ENCODE measurements around the gene UQCRC1.

The UQCRC1 gene

DNA sequence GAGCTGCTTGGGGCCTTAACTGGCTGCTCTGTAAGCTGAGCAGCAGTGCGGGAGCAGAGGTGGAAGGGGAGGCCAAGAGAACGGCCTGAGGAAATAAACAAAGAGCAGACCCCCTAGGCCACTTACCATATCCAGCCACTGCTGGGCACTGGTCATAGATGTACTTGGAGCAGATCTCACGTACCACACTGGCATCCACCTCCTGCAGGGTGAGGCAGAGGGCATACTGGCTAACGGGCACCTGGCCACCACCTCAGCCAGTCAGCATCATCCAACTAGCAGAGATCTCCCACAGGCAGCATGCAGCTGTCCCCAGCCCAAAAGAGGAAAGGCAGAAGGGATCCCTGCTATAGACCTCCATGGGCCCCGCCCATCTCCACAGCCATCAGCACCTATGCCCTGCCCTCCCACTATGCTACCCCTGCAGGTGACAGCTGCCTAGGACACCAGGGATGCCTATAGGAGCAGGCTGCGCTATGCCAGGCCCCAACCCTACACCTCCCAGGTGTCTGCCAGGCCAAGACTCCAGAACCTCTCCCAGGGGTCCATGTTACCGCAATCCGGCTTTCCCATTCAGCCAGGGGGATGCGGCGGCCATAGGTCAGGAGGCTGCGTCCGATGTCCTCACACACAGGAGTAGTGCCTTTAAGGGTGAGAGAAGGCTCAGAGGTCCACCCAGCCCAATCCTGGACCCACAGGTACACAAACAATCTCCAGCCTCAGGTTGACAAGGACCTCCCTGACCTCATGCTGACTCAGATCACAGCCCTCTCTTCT, 9.7 kb downstream of the UQCRC1 start:
- in situ Hi-C loops (cut with MboI; ENCODE audit: low sequenced_read_pairs, unreplicated experiment), result no loop called here
- TF ChIP-seq, protein P1, sequence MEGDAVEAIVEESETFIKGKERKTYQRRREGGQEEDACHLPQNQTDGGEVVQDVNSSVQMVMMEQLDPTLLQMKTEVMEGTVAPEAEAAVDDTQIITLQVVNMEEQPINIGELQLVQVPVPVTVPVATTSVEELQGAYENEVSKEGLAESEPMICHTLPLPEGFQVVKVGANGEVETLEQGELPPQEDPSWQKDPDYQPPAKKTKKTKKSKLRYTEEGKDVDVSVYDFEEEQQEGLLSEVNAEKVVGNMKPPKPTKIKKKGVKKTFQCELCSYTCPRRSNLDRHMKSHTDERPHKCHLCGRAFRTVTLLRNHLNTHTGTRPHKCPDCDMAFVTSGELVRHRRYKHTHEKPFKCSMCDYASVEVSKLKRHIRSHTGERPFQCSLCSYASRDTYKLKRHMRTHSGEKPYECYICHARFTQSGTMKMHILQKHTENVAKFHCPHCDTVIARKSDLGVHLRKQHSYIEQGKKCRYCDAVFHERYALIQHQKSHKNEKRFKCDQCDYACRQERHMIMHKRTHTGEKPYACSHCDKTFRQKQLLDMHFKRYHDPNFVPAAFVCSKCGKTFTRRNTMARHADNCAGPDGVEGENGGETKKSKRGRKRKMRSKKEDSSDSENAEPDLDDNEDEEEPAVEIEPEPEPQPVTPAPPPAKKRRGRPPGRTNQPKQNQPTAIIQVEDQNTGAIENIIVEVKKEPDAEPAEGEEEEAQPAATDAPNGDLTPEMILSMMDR (IDR thresholded peaks at IDR 0.05; ENCODE audit: borderline replicate concordance, control extremely low read depth, extremely low read depth, insufficient read depth, missing control alignments), result no peak
- DNase-seq (ENCODE audit: low spot score), result no peak

DNA sequence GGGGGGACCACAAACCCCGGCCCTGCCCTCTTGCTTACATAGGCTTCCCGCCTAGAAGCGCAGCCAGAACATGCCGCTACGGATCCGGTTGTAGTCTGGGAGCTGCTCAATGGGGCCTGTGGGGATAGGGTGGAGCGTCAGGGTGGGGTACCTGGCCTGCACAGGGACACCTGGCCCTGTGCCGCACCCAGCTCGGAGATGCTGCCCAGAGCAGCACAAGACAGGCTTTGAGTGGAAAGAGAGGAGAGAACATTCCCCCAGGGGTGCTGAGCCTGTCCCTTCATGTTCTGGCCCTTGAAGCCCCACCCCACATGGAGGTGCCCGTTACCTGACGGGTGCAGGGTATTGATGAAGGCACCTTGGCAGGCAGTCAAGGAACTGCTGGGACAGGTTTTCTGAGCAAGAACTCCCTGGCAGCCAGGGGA, 10.4 kb downstream of the UQCRC1 start:
- no peak for DNase-seq (ENCODE audit: low spot score)
- TF ChIP-seq, protein P1 (IDR thresholded peaks at IDR 0.05; ENCODE audit: borderline replicate concordance, control extremely low read depth, extremely low read depth, insufficient read depth, missing control alignments), result no peak
- in situ Hi-C loops (cut with MboI; ENCODE audit: low sequenced_read_pairs, unreplicated experiment), result no loop called here

- TF ChIP-seq, protein P1 (IDR thresholded peaks at IDR 0.05; ENCODE audit: borderline replicate concordance, control extremely low read depth, extremely low read depth, insufficient read depth, missing control alignments), result no peak
- in situ Hi-C loops (cut with MboI; ENCODE audit: low sequenced_read_pairs, unreplicated experiment), result no loop called here
- no peak for DNase-seq (ENCODE audit: low spot score)
These were observed 10.9 kb downstream of the UQCRC1 start for GRCh38 chr3:48598323-48599076.

- DNase-seq (ENCODE audit: low spot score), result no peak
- TF ChIP-seq, protein P1 (IDR thresholded peaks at IDR 0.05; ENCODE audit: borderline replicate concordance, control extremely low read depth, extremely low read depth, insufficient read depth, missing control alignments), result no peak
- in situ Hi-C loops (cut with MboI; ENCODE audit: low sequenced_read_pairs, unreplicated experiment), result no loop called here
These were observed 12.0 kb downstream of the UQCRC1 start for GRCh38 chr3:48597408-48597800.

DNA sequence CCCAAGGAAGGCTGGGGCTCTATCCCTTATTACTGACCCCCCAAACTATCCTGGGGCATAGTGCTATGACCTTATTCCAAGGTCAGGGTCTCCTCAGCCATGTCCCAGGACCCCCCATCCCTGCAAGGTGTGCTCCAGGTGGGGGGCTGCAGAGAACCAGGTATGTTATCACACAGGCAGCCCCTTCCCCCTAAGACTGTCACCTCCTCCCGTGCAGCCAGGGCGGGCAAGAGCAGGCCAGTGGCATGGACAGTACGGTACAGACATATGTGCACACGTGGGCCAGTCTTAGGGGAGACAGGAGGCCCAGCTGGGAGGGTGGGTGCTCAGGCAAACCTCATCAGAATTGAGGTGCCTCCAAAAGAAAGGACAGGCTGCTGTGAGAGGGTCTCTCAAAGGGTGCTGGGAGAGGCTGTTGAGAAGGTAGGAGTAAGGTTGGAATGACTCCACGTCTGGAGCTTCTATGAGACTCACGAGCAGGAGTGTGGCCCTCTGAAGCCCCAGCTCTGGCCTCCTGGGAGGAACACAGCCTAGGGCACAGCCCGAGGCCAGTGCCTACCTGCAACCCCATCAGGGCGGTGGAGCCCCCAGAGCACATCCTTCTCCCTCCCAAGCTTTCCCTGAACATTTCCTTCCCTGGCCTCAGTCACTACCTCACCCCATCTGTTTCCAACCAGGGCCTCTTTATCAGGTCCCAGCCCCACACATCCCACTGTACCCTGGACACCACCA, 12.6 kb downstream of the UQCRC1 start:
- TF ChIP-seq, protein P1 (IDR thresholded peaks at IDR 0.05; ENCODE audit: borderline replicate concordance, control extremely low read depth, extremely low read depth, insufficient read depth, missing control alignments), result no peak
- in situ Hi-C loops (cut with MboI; ENCODE audit: low sequenced_read_pairs, unreplicated experiment), result no loop called here
- no peak for DNase-seq (ENCODE audit: low spot score)

DNA sequence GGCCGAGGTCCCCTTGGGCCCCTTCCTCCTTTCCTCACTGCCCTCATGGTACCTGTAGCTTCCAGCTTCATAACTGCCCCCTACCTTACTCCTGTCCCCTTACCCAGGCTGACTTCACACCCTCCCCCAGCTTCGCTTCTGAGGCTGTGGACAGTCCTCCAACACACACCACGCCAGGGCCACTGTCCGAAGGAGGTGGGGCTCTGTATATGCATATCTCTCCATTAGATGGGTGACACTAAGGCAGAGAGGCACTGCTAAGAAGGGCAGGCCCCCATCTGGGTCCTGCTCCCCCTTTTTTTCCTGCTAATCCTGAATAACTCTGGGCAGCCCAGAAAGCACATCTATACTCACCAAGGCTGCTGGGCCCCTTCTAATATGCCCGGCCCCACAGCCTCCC, 13.3 kb downstream of the UQCRC1 start:
- in situ Hi-C loops (cut with MboI; ENCODE audit: low sequenced_read_pairs, unreplicated experiment), result no loop called here
- DNase-seq (ENCODE audit: low spot score), result no peak
- TF ChIP-seq, protein P1 (IDR thresholded peaks at IDR 0.05; ENCODE audit: borderline replicate concordance, control extremely low read depth, extremely low read depth, insufficient read depth, missing control alignments), result no peak
